GM21786 (cell line): ENCODE results near the gene KMT2D.

Experiments
- ATAC-seq: cut with Tn5 transposase; IDR thresholded peaks from one replicate; pipeline ENCODE4 v1.9.1; 2021; ENCODE audit not compliant: unreplicated experiment

The KMT2D gene

GRCh38 chr12:49038291-49038955 lies 22.2 kb downstream of the KMT2D start:
- no peak for ATAC-seq

DNA sequence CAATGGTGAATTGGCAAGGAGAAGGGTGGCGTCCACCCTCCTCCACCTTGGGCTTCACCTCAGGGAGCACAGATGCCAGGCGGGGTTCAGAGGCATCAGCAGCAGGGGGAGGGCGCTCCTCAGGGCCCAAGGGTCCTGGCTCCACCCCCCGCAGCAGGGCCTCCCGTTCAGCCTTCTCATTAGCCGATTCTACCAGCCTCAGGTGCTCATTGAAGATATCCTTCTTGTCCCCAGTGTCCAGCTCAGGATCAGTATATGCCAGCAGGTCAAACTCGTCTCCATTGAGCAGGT lies 22.7 kb downstream of the KMT2D start:
- ATAC-seq: no peak

DNA sequence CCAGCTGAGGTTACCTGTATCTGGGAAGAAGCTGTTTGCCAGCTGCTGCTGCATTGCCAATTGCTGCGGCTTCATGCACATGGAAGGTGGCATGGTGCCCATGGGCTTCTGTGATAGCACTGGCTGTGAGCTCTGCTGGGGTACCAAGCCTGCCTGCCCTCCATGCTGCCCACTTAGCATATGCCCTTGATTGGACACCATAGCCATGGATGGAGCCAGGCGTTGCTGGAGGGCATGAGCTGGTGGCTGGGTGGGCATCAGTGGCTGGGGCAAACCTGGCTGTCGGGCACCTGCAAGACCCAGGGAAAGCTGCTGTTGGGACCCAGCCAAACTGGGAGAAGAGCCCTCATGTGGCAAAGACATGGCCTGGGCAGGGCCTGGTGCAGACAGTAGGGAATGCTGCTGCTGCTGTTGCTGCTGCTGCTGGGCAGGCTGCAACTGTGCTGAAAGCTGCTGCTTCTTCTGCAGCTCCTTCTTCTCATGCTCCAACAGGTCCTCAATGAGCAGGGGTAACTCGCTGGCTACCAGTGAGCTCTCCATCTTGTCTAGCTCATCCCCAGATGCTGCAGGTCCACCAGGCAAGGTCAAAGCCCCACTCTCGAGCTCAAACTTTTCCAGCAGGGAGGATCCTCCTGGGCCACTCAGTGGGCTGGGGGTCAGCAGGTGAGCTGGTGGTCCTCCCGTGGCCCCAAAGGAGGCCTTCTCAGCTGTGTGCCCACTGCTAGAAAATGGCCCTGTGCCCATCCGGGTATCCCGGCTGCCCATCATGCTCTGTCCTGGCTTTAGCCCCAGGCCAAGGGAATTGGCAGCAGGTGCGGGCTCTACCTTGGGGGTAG lies 23.3 kb downstream of the KMT2D start:
- no peak for ATAC-seq

- no peak for ATAC-seq
These were observed 24.6 kb downstream of the KMT2D start for GRCh38 chr12:49036029-49036428.

- no peak for ATAC-seq
These were observed 26.3 kb downstream of the KMT2D start for GRCh38 chr12:49034286-49034622.

DNA sequence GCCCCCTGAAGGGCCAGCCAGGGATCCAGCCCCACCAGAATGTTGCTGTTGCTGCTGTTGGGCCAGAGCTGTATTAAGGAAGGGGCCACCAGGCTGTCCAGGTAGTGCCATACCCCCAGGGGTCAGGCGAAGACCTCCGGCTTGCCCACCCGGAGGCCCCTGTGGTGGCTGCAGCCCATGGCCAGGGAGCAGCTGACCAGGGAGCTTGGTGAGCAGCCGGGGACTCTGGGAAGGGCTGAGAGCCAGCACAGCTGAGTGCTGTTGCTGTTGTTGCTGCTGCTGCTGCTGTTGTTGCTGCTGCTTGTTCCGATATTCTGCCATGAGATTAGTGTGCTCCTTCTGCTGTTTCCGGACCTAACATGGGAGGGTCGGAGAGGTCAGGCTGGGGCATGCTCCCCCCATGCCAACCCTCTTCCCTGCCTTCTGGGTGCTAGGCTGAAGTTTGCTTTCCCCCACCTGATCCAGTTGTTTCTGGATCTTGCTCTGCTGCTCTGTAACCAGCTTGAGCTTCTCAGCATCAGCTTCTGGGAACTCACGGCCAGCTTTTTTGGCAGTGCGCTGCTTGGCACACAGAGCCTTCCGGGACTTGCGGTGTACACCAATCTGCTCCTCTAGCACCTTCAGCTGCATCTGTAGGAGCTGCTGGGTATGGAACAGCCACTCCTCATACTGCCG lies 26.8 kb downstream of the KMT2D start:
- no peak for ATAC-seq

- ATAC-seq: no peak
These were observed 27.7 kb downstream of the KMT2D start for GRCh38 chr12:49032679-49033447.

- ATAC-seq: no peak
These were observed 28.3 kb downstream of the KMT2D start for GRCh38 chr12:49032276-49032675.

DNA sequence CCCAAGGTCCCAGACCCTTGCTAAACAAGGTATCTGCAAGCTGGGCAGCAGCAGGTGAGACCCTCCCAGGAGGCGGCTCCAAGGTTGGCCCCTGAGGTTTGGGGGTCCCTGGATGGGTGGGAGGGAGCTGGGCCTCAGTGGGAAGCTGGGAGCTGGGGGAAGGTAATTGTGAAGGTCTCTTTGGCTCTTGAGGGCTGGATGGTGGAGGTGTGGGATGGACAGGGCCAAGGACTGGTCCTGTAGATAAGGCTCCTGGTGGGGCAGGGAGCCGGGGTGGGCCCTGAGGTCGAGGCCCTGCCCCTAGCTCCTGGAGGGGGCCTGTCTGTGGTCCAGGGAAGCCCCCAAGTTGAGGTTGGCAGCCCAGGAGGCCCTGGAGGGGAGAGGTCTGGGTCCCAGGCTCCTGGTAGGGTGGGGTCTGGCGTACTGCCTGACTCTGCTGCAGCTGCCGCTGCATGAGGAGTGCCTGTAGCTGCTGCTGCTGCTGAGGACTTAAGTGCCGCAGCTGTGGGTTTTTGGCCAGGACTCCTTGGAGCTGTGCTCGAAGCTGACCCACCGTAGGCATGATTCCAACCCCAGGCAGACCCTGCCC lies 28.9 kb downstream of the KMT2D start:
- ATAC-seq: no peak

- ATAC-seq: no peak
These were observed 29.7 kb downstream of the KMT2D start for GRCh38 chr12:49030714-49031572.

- ATAC-seq: no peak
These were observed 30.5 kb downstream of the KMT2D start for GRCh38 chr12:49030119-49030518.

- no peak for ATAC-seq
These were observed 31.8 kb downstream of the KMT2D start for GRCh38 chr12:49028666-49029275.

DNA sequence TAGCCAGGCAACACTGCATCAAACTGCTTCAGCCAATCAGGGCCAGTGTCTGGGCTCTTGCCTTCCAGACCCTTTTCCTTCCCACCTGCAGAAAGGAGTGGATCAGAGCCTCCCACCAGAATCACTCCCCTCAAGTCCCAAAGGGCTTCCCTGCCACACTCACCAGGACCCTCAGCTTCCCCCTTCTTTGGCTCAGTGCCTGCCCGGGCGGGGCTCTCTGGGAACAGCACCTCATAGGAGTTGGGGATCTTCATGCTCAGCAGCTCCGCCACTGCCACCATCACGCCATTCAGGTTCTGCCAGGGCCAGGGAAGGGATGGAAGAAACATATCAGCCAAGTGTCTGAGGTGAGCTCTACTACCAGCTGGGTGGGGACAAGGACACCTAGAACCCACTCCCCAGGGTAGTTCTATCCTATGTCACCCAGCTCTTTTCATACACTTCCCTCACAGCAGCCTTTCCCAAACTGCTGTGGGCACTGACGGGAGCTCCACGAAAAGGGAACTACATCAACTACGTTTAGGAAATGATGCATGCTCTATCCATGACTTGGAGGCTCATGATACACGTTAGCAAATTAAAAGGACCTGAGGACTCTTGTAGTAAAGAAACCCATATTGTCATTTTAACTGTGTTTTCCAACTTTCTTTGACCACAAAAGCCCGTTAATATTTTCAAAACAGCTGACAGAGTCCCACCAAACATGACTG lies 32.6 kb downstream of the KMT2D start:
- ATAC-seq: no peak

DNA sequence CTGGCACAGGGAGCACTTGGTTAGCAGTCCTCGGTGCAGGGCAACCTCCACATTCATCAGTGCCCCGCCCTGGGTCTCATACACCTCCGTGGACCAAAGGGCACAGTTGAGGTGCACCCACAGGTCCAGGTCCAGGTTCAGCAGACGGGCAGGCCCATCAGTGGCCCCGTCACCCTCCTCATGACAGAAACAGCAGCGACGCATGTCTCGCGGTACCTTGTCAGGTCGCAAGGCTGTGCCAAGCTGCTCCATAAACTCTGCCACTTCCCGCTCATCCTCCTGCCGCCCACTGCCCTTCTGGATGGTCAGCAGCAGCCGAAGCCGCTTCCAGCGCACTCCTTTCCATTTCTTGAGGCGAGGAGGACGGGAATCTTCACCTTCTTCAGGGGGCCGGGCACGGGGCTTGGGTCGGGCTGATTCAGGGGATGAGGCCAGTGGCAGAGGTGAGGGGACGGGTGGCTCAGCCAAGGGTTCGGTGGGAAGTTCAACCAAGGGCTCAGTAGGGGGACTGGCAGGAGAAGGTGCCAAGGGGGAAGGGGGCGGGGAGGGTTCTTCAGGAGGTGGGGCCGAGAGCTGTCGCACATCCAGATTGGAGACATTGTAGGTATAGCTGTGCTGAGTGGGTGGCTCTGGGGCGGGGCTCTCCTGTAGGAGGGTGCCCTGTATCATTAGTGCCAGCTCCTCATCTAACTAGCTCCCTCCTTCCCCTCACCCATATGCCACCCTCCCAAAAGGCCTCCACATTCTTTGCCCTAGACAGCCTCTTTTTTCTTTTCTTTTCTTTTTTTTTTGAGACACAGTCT lies 33.7 kb downstream of the KMT2D start:
- no peak for ATAC-seq

GRCh38 chr12:49026101-49026500 lies 34.5 kb downstream of the KMT2D start:
- no peak for ATAC-seq

DNA sequence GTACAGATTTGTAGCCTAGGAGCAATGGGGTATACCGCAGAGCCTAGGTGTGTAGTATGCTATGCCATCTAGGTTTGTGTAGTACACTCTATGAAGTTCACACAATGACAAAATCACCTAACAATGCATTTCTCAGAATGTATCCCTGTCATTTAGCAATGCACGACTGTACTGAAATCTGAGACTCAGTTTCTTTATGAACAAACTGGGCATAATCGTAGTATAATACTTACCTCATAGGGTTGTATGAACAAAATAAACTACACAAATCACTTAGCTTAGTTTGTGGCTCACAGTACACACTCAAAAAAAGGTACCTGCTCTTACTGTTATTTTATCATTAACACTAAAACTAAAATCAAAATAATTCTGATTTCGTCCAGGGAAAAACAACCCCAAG lies 35.1 kb downstream of the KMT2D start:
- ATAC-seq: no peak

GRCh38 chr12:49024543-49024942 lies 36.1 kb downstream of the KMT2D start:
- ATAC-seq: no peak

DNA sequence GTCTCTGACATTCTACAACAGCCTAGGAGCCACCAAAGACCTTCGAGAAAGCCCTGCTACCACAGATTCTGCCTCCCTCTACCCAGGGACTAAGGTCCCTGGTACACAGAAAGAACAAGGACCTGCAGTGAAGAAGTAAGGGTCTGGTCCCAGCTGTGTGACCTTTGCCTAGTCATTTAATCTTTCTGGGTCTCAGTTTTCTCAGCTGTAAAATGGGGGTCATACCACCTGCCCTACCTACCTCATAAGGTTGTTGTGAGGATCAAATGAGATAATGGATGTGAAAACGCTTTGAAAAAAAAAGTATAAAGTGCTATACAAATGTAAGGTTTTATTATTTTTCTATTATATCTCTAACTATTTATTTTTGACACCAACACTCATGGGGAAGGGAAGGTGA lies 36.8 kb downstream of the KMT2D start:
- ATAC-seq: no peak
